Liver (tissue), 3 donors: ENCODE results near the gene FRMD1.

Experiments
- CTCF ChIP-seq: fragments of 150-350 bp; IDR thresholded peaks from 2 replicates; pipeline ENCODE4 v1.5.1; 2017; ENCODE audit warnings: improper control_type of control experiment, low read depth, low read length; ENCODE audit not compliant: missing input control
- EGR1 ChIP-seq, 2 donors: IDR thresholded peaks; 2 replicates each; pipeline ENCODE4 v1.6.1; 2016 to 2018; ENCODE audit warnings: antibody characterized with exemption in 2 of 2, low read depth in 2 of 2
- FOXA1 ChIP-seq: IDR thresholded peaks from 2 replicates; pipeline ENCODE4 v1.6.1; 2016; ENCODE audit warnings: antibody characterized with exemption
- NR2F2 ChIP-seq: IDR thresholded peaks from 2 replicates; pipeline ENCODE4 v1.6.1; 2016; ENCODE audit warnings: antibody characterized with exemption
- RAD21 ChIP-seq, 2 donors: IDR thresholded peaks; 2 replicates each; pipeline ENCODE4 v1.6.1; 2016; ENCODE audit warnings: antibody characterized with exemption in 2 of 2, mild to moderate bottlenecking in 2 of 2
- SP1 ChIP-seq: IDR thresholded peaks from 2 replicates; pipeline ENCODE4 v1.6.1; 2018; ENCODE audit warnings: antibody characterized with exemption, mild to moderate bottlenecking
- donor health status: healthy.
- donor health status: healthy.

GRCh38 chr6:168105813-168106632 is 27.0 kb upstream of the FRMD1 start:
- TF ChIP-seq FOXA1 (no peak), RAD21 (IDR thresholded peaks at IDR 0.05) (no peak), CTCF (no peak), SP1 (no peak), NR2F2 (no peak), EGR1 (IDR thresholded peaks at IDR 0.05; ENCODE audit: low read depth in 2 of 2) (no peak)
